Measurements from ENCODE around the gene NR3C1. TPM values are rescaled to one million over a fixed set of nuclear protein-coding genes. Genes with fewer than 3 reads are reported as not detected.

The NR3C1 gene
- total RNA-seq, 1 experiment from 2014 or later, result 16.0 TPM

DNA sequence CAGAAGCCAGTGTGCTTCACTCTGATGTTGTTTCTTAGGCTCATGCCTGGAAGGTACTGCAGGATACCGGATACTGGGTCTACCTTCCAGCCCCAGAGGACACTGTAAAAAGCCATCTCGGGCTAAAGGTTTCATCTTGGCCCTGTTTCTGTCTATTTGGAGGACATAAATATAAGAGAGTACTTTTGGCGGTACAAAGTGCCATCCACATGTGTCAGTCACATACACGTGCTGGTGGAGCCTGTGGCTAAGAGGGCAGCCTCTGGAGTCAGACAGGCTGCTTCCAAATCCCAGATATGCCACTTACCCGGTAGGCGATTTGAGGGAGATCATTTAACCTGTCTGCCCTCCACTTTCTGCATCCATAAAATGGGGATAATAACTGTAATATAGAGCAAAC lies 160.4 kb downstream of the NR3C1 start:
- Histone ChIP-seq H2AFZ (ENCODE audit: low read depth, low read length, poor library complexity, severe bottlenecking) (peak overlapping the region; percentile 42), H3K27me3 (ENCODE audit: insufficient read depth, low read length) (no peaks in the 10 kb centered on the region), H3K4me1 (ENCODE audit: control insufficient read depth in 1 of 2, insufficient read depth in 2 of 2, low read length in 2 of 2) (peaks cover 46 to 67% of the 10 kb centered on the region in 2 experiments), H3K9ac (ENCODE audit: low read length) (peak overlapping the region; percentile 55), H3K36me3 (ENCODE audit: control insufficient read depth in 1 of 2, insufficient read depth in 2 of 2, low read length in 2 of 2) (no peaks in the 10 kb centered on the region), H3K4me3 (replicated peaks in 1 of 2; ENCODE audit: low read depth in 1 of 2, low read length in 2 of 2) (no peak overlapping the region), H3K4me2 (ENCODE audit: low read length) (peak overlapping the region; percentile 81), H4K20me1 (ENCODE audit: insufficient read depth) (no peaks in the 10 kb centered on the region), H3K9me2 (ENCODE audit: insufficient read depth) (no peaks in the 10 kb centered on the region), H3K27ac (ENCODE audit: low read depth, low read length) (peak overlapping the region; percentile 77), H3K79me2 (ENCODE audit: insufficient read depth, low read length) (no peaks in the 10 kb centered on the region), H3K9me3 (ENCODE audit: control insufficient read depth in 1 of 2, insufficient read depth in 1 of 2, low read depth in 1 of 2, low read length in 2 of 2) (no peaks in the 10 kb centered on the region; a peak in 1 of 4 replicates)
- ChIA-PET CTCF (no interaction called here), POLR2A (no interaction called here), RAD21 (ENCODE audit: low non-redundant PET in 1 of 2, low total read pairs in 2 of 2, uncharacterized antibody in 2 of 2, unreplicated experiment in 2 of 2) (no interaction called here)
- TF ChIP-seq SIN3A (IDR thresholded peaks at IDR 0.05; ENCODE audit: low read depth), result no peak
- TF ChIP-seq POLR2AphosphoS5 (IDR thresholded peaks at IDR 0.05; ENCODE audit: low read depth, low read length), result no peak
- TF ChIP-seq, protein P1, sequence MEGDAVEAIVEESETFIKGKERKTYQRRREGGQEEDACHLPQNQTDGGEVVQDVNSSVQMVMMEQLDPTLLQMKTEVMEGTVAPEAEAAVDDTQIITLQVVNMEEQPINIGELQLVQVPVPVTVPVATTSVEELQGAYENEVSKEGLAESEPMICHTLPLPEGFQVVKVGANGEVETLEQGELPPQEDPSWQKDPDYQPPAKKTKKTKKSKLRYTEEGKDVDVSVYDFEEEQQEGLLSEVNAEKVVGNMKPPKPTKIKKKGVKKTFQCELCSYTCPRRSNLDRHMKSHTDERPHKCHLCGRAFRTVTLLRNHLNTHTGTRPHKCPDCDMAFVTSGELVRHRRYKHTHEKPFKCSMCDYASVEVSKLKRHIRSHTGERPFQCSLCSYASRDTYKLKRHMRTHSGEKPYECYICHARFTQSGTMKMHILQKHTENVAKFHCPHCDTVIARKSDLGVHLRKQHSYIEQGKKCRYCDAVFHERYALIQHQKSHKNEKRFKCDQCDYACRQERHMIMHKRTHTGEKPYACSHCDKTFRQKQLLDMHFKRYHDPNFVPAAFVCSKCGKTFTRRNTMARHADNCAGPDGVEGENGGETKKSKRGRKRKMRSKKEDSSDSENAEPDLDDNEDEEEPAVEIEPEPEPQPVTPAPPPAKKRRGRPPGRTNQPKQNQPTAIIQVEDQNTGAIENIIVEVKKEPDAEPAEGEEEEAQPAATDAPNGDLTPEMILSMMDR (IDR thresholded peaks at IDR 0.05 in 2 of 3, conservative IDR thresholded peaks at IDR 0.05 in 1 of 3; ENCODE audit: borderline replicate concordance in 1 of 3, insufficient read depth in 1 of 3, low read depth in 2 of 3, low read length in 2 of 3), result no peak
- TF ChIP-seq EGR1 (IDR thresholded peaks at IDR 0.05; ENCODE audit: low read depth), result no peak
- TF ChIP-seq CEBPB (IDR thresholded peaks at IDR 0.05; ENCODE audit: low read depth), result no peak
- no peak for TF ChIP-seq EZH2phosphoT487 (IDR thresholded peaks at IDR 0.05; ENCODE audit: borderline replicate concordance)
- no peak for TF ChIP-seq CBX3 (IDR thresholded peaks at IDR 0.05; ENCODE audit: low read depth)
- no peak for TF ChIP-seq ZNF274 (IDR thresholded peaks at IDR 0.05; ENCODE audit: low read depth, low read length)
- TF ChIP-seq SRF (IDR thresholded peaks at IDR 0.05; ENCODE audit: low read depth), result no peak
- no peak for TF ChIP-seq ATF3 (IDR thresholded peaks at IDR 0.05)
- TF ChIP-seq ZBTB33 (IDR thresholded peaks at IDR 0.05; ENCODE audit: extremely low read depth, insufficient replicate concordance, low read length), result no peak
- TF ChIP-seq RAD21 (IDR thresholded peaks at IDR 0.05; ENCODE audit: low read depth), result no peak
- TF ChIP-seq EZH2 (IDR thresholded peaks at IDR 0.05), result no peak
- no peak for TF ChIP-seq FOSL1 (IDR thresholded peaks at IDR 0.05; ENCODE audit: low read depth)
- no peak for TF ChIP-seq MAX (IDR thresholded peaks at IDR 0.05)
- no peak for TF ChIP-seq POLR2A (IDR thresholded peaks at IDR 0.05; ENCODE audit: borderline replicate concordance, extremely low read depth, insufficient read depth, insufficient read length)
- TF ChIP-seq SP1 (IDR thresholded peaks at IDR 0.05; ENCODE audit: low read depth), result no peak
- BruUV-seq (replicated peaks), result no TSS peak
- no peak for ATAC-seq
- intact Hi-C loops (cut with micrococcal nuclease), result no loop called here
- DNase-seq (ENCODE audit: low read depth, low spot score), result no peak

All from HCT116 (cell line).